ENCODE results near the gene ELL2.

DNA sequence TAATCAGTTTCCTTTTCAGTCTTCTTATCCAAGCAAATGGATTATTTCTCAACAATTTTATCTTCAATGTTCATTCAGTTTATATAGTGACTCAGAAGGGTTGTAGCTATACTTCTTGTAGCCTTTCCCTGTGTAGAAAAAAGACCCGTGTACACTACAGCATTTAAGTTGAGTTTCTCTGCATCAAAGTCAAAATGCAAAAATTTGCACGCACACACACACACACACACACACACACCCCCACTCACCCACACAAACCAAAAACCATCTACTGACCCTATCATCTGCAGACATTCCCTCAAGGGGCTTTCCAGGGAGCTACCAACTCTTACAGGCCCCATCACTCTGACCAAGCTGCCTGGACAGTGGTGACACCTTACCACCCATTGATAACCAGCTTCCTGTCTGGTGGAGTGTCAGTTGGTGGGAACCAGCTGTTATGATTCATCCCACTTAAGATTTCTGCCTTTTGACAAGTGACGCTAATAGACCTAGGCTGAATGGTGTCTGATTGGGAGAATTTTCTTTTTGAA lies 12.2 kb upstream of the ELL2 start:
- TF ChIP-seq, protein P1, sequence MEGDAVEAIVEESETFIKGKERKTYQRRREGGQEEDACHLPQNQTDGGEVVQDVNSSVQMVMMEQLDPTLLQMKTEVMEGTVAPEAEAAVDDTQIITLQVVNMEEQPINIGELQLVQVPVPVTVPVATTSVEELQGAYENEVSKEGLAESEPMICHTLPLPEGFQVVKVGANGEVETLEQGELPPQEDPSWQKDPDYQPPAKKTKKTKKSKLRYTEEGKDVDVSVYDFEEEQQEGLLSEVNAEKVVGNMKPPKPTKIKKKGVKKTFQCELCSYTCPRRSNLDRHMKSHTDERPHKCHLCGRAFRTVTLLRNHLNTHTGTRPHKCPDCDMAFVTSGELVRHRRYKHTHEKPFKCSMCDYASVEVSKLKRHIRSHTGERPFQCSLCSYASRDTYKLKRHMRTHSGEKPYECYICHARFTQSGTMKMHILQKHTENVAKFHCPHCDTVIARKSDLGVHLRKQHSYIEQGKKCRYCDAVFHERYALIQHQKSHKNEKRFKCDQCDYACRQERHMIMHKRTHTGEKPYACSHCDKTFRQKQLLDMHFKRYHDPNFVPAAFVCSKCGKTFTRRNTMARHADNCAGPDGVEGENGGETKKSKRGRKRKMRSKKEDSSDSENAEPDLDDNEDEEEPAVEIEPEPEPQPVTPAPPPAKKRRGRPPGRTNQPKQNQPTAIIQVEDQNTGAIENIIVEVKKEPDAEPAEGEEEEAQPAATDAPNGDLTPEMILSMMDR (IDR thresholded peaks at IDR 0.05), result no peak
- no peak for TF ChIP-seq POLR2A (IDR thresholded peaks at IDR 0.05)
- no peak for TF ChIP-seq POLR2AphosphoS5 (IDR thresholded peaks at IDR 0.05)

Measured in prostate gland (tissue), 2 donors.